ENCODE measurements around the gene AFF2. TPM values are rescaled to one million over a fixed set of nuclear protein-coding genes. Genes with fewer than 3 reads are reported as not detected.

Gene AFF2
- total RNA-seq, 1 experiment from 2014 or later: 0.05 TPM

DNA sequence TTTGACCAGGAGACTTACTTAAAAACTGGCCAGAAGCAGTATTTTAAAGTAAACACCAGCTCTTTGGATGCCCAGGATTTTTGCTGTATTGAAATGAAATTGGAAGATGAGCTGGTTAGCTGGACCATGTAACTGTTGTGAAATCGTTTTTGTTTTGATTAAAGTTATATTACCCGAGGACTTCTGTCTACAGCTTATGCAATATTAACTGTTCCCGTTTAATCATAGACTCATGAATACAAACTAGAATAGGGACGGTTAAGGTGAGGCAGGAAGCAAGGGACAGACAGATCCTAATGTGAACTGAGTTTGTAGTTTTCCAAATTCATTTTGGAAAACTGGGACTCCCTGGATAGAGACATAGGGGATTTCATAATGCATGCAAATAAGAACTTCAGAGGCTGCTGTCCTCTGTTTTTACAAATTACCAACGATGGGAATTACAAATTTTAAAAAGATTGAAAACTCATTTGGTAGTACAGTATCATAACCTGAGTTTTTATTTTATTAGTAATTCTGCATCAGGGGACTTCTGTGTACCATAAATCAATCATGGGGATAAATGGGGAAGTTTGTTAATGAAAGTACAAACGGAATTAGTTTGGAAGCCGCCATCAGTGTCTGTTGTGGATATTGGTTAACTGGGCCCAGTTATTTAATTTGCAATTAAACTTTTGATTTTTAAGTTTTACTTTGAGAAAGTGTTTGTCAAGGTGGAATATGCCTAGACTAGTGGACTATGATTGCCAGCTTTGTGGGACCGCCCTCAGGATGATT is 304.4 kb downstream of the AFF2 start:
- H3K36me3 ChIP-seq (ENCODE audit: control insufficient read depth in 1 of 2, insufficient read depth in 2 of 2, low read length in 2 of 2): no peaks in the 10 kb centered on the region
- ATAC-seq (no peak), DNase-seq (ENCODE audit: low read depth, low spot score) (no peak)
- H3K9me3 ChIP-seq (ENCODE audit: control insufficient read depth in 1 of 2, insufficient read depth in 1 of 2, low read depth in 1 of 2, low read length in 2 of 2): no peaks in the 10 kb centered on the region
- intact Hi-C loops (cut with micrococcal nuclease): no loop called here
- CTCF ChIA-PET: no interaction called here
- H4K20me1 ChIP-seq (ENCODE audit: insufficient read depth): no peaks in the 10 kb centered on the region
- BruUV-seq (replicated peaks): no TSS peak
- H2AFZ ChIP-seq (ENCODE audit: low read depth, low read length, poor library complexity, severe bottlenecking): no peak overlapping the region
- RAD21 ChIA-PET (ENCODE audit: low non-redundant PET in 1 of 2, low total read pairs in 2 of 2, uncharacterized antibody in 2 of 2, unreplicated experiment in 2 of 2): no interaction called here
- H3K4me3 ChIP-seq (replicated peaks in 1 of 2; ENCODE audit: low read depth in 1 of 2, low read length in 2 of 2): no peak overlapping the region
- H3K4me2 ChIP-seq (ENCODE audit: low read length): no peak overlapping the region
- POLR2A ChIA-PET: no interaction called here
- H3K9ac ChIP-seq (ENCODE audit: low read length): no peak overlapping the region
- H3K27ac ChIP-seq (ENCODE audit: low read depth, low read length): no peak overlapping the region
- H3K9me2 ChIP-seq (ENCODE audit: insufficient read depth): no peaks in the 10 kb centered on the region
- no peaks in the 10 kb centered on the region for H3K27me3 ChIP-seq (ENCODE audit: insufficient read depth, low read length)
- H3K4me1 ChIP-seq (ENCODE audit: control insufficient read depth in 1 of 2, insufficient read depth in 2 of 2, low read length in 2 of 2): no peaks in the 10 kb centered on the region
- TF ChIP-seq SIN3A (IDR thresholded peaks at IDR 0.05; ENCODE audit: low read depth): no peak
- no peak for TF ChIP-seq FOSL1 (IDR thresholded peaks at IDR 0.05; ENCODE audit: low read depth)
- TF ChIP-seq ELF1 (IDR thresholded peaks at IDR 0.05; ENCODE audit: borderline replicate concordance, low read depth): no peak
- TF ChIP-seq, protein P1, sequence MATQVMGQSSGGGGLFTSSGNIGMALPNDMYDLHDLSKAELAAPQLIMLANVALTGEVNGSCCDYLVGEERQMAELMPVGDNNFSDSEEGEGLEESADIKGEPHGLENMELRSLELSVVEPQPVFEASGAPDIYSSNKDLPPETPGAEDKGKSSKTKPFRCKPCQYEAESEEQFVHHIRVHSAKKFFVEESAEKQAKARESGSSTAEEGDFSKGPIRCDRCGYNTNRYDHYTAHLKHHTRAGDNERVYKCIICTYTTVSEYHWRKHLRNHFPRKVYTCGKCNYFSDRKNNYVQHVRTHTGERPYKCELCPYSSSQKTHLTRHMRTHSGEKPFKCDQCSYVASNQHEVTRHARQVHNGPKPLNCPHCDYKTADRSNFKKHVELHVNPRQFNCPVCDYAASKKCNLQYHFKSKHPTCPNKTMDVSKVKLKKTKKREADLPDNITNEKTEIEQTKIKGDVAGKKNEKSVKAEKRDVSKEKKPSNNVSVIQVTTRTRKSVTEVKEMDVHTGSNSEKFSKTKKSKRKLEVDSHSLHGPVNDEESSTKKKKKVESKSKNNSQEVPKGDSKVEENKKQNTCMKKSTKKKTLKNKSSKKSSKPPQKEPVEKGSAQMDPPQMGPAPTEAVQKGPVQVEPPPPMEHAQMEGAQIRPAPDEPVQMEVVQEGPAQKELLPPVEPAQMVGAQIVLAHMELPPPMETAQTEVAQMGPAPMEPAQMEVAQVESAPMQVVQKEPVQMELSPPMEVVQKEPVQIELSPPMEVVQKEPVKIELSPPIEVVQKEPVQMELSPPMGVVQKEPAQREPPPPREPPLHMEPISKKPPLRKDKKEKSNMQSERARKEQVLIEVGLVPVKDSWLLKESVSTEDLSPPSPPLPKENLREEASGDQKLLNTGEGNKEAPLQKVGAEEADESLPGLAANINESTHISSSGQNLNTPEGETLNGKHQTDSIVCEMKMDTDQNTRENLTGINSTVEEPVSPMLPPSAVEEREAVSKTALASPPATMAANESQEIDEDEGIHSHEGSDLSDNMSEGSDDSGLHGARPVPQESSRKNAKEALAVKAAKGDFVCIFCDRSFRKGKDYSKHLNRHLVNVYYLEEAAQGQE (IDR thresholded peaks at IDR 0.05; ENCODE audit: low read depth): no peak
- TF ChIP-seq CBX3 (IDR thresholded peaks at IDR 0.05; ENCODE audit: low read depth): no peak
- TF ChIP-seq YY1 (IDR thresholded peaks at IDR 0.05; ENCODE audit: extremely low read depth, insufficient replicate concordance, low read depth, low read length): no peak
- TF ChIP-seq, protein P2, sequence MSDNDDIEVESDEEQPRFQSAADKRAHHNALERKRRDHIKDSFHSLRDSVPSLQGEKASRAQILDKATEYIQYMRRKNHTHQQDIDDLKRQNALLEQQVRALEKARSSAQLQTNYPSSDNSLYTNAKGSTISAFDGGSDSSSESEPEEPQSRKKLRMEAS (IDR thresholded peaks at IDR 0.05): no peak
- no peak for TF ChIP-seq EZH2phosphoT487 (IDR thresholded peaks at IDR 0.05; ENCODE audit: borderline replicate concordance)
- TF ChIP-seq JUND (IDR thresholded peaks at IDR 0.05): no peak
- no peaks in the 10 kb centered on the region for H3K79me2 ChIP-seq (ENCODE audit: insufficient read depth, low read length)

All from HCT116 (cell line).